Measurements from ENCODE around the gene HIPK4. TPM values are rescaled to one million over a fixed set of nuclear protein-coding genes. Genes with fewer than 3 reads are reported as not detected.

HIPK4 gene
- total and polyA plus RNA-seq, 2 of the 4 experiments (the other 2 are of a cell fraction) = 0.12 to 0.18 TPM

DNA sequence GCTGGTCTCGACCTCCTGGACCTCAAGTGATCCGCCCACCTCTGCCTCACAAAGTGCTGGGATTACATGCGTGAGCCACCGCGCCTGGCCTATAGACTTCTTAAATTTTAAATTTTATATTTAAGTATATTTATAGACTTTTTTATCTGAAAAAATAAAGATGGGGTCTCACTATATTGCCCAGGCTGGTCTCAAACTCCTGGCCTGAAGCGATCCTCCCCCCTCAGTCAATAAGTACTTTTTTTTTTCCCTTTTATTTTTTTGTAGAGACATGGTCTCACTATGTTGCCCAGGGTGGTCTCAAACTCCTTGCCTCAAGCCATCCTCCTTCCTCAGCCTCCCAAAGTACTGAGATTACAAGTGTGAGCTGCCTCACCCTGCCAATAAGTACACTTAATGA, 34.0 kb upstream of the HIPK4 start:
- Histone ChIP-seq H3K36me3 (ENCODE audit: control insufficient read depth, insufficient read depth, low read length) (peaks cover 12% of the 10 kb centered on the region), H3K79me1 (ENCODE audit: low read depth in 1 of 2, low read length in 2 of 2) (peaks cover 6 to 33% of the 10 kb centered on the region in 2 experiments; a peak in 2 of 4 replicates), H3K9me1 (ENCODE audit: insufficient read depth, low read length) (no peaks in the 10 kb centered on the region), H2BK15ac (ENCODE audit: low read depth, low read length) (peak overlapping the region; percentile 62; the same call in 1 of the 3 replicates), H3K9ac (ENCODE audit: low read depth, low read length) (peak overlapping the region; percentile 56; the same call in 1 of the 2 replicates), H3K4me3 (ENCODE audit: insufficient read depth, low read depth, low read length) (peak overlapping the region; percentile 8; the same call in 1 of the 2 replicates), H2BK5ac (ENCODE audit: low read depth, low read length, poor library complexity, severe bottlenecking) (peak overlapping the region; percentile 61), H3K18ac (ENCODE audit: low read depth, low read length) (no peak overlapping the region), H3K4me1 (ENCODE audit: control insufficient read depth, insufficient read depth, low read length) (peaks cover 2% of the 10 kb centered on the region; the same call in 1 of the 2 replicates), H3K9me3 (ENCODE audit: control insufficient read depth, insufficient read depth, low read length) (no peaks in the 10 kb centered on the region), H3K27ac (ENCODE audit: insufficient read depth, low read length) (peak overlapping the region; percentile 53; the same call in 1 of the 2 replicates), H2AFZ (replicated peaks; ENCODE audit: low read length, poor library complexity) (no peak overlapping the region), H4K20me1 (ENCODE audit: insufficient read depth, low read length) (peaks cover 10% of the 10 kb centered on the region), H4K91ac (ENCODE audit: insufficient read depth, low read depth, low read length) (no peak overlapping the region), H2BK120ac (ENCODE audit: low read depth, low read length) (no peak overlapping the region), H2AK5ac (ENCODE audit: low read depth, low read length) (peak overlapping the region; percentile 85), H3K4me2 (ENCODE audit: low read depth, low read length) (peak overlapping the region; percentile 72), H2BK20ac (ENCODE audit: low read depth, low read length) (no peak overlapping the region), H3K4ac (ENCODE audit: low read depth, low read length) (peak overlapping the region; percentile 56), H4K5ac (ENCODE audit: low read depth, low read length) (no peak overlapping the region), H2AK9ac (replicated peaks; ENCODE audit: low read depth, low read length, poor library complexity) (no peak overlapping the region), H4K8ac (ENCODE audit: low read depth in 2 of 2, low read length in 2 of 2) (peak overlapping the region in 1 of 2 experiments; percentile 24; a peak in 2 of 4 replicates), H3K23ac (ENCODE audit: low read depth, low read length) (peak overlapping the region; percentile 58; the same call in 1 of the 2 replicates), H3K27me3 (ENCODE audit: control insufficient read depth, insufficient read depth, low read length) (no peaks in the 10 kb centered on the region), H3K14ac (replicated peaks; ENCODE audit: low read depth, low read length) (peak overlapping the region; percentile 57), H3K56ac (ENCODE audit: extremely low read depth, insufficient read depth, low read length) (no peak overlapping the region)
- no peak for DNase-seq
- POLR2A ChIA-PET (ENCODE audit: unreplicated experiment) = no interaction called here
- intact Hi-C loops (cut with micrococcal nuclease) (loop anchor here (5.0 to 10.0 kb wide), 2 partner anchors 119 to 223 kb away; no protein-coding TSS in a partner anchor), in situ Hi-C loops (cut with MboI; ENCODE audit: low sequenced_read_pairs) (no loop called here), dilution Hi-C loops (cut with HindIII; ENCODE audit: low sequenced_read_pairs, unreplicated experiment) (no loop called here)
- TF ChIP-seq NFE2L2 (IDR thresholded peaks at IDR 0.05; ENCODE audit: low read depth, low read length) (no peak), MXI1 (IDR thresholded peaks at IDR 0.05; ENCODE audit: borderline replicate concordance, low read depth, low read length) (no peak), MAFK (IDR thresholded peaks at IDR 0.05; ENCODE audit: low read depth, low read length) (no peak), CEBPB (IDR thresholded peaks at IDR 0.05; ENCODE audit: low read depth, low read length) (no peak), MAZ (IDR thresholded peaks at IDR 0.05; ENCODE audit: borderline replicate concordance, low read depth, low read length) (no peak), RFX5 (IDR thresholded peaks at IDR 0.05; ENCODE audit: low read depth, low read length) (no peak), RAD21 (IDR thresholded peaks at IDR 0.05; ENCODE audit: low read length) (no peak), CHD1 (IDR thresholded peaks at IDR 0.05; ENCODE audit: low read depth, low read length) (no peak), FOS (IDR thresholded peaks at IDR 0.05; ENCODE audit: low read depth, low read length) (no peak), POLR2A (IDR thresholded peaks at IDR 0.05; ENCODE audit: low read depth, low read length) (no peak), RCOR1 (IDR thresholded peaks at IDR 0.05; ENCODE audit: insufficient replicate concordance, low read length) (no peak), SMC3 (IDR thresholded peaks at IDR 0.05; ENCODE audit: low read depth, low read length) (no peak), BHLHE40 (IDR thresholded peaks at IDR 0.05; ENCODE audit: low read depth, low read length) (no peak)
- TF ChIP-seq, protein P1, sequence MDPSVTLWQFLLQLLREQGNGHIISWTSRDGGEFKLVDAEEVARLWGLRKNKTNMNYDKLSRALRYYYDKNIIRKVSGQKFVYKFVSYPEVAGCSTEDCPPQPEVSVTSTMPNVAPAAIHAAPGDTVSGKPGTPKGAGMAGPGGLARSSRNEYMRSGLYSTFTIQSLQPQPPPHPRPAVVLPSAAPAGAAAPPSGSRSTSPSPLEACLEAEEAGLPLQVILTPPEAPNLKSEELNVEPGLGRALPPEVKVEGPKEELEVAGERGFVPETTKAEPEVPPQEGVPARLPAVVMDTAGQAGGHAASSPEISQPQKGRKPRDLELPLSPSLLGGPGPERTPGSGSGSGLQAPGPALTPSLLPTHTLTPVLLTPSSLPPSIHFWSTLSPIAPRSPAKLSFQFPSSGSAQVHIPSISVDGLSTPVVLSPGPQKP (IDR thresholded peaks at IDR 0.05; ENCODE audit: borderline replicate concordance, low read depth, low read length) = no peak
- TF ChIP-seq, protein P2, sequence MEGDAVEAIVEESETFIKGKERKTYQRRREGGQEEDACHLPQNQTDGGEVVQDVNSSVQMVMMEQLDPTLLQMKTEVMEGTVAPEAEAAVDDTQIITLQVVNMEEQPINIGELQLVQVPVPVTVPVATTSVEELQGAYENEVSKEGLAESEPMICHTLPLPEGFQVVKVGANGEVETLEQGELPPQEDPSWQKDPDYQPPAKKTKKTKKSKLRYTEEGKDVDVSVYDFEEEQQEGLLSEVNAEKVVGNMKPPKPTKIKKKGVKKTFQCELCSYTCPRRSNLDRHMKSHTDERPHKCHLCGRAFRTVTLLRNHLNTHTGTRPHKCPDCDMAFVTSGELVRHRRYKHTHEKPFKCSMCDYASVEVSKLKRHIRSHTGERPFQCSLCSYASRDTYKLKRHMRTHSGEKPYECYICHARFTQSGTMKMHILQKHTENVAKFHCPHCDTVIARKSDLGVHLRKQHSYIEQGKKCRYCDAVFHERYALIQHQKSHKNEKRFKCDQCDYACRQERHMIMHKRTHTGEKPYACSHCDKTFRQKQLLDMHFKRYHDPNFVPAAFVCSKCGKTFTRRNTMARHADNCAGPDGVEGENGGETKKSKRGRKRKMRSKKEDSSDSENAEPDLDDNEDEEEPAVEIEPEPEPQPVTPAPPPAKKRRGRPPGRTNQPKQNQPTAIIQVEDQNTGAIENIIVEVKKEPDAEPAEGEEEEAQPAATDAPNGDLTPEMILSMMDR (conservative IDR thresholded peaks at IDR 0.05; ENCODE audit: low read depth, low read length) = no peak
- TF ChIP-seq, protein P3, sequence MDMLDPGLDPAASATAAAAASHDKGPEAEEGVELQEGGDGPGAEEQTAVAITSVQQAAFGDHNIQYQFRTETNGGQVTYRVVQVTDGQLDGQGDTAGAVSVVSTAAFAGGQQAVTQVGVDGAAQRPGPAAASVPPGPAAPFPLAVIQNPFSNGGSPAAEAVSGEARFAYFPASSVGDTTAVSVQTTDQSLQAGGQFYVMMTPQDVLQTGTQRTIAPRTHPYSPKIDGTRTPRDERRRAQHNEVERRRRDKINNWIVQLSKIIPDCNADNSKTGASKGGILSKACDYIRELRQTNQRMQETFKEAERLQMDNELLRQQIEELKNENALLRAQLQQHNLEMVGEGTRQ (IDR thresholded peaks at IDR 0.05; ENCODE audit: low read depth, low read length) = no peak
- CTCF ChIA-PET = interaction anchor here (0.9 to 1.3 kb wide), 2 partner anchors 13 to 40 kb away, joined by 3 to 4 read pairs; no protein-coding TSS in a partner anchor
- no peak for ATAC-seq (ENCODE audit: low read depth)
- WGBS, 2 experiments (ENCODE audit: extremely low coverage in 2 of 2, insufficient read length in 1 of 2) = no CpG with 5 or more reads among the region's 6 CpGs
- BruUV-seq (replicated peaks) = no TSS peak

All from IMR-90 (cell line).